GM12864 (cell line): Measurements from ENCODE around the gene BMS1.

Source experiments
- DNase-seq: peaks from one replicate; pipeline ENCODE4 v3.0.0-alpha.2; 2011; ENCODE audit warnings: low read depth
- H3K4me3 ChIP-seq: 2 replicates; pipeline ENCODE4 v1.5.1; 2011; ENCODE audit warnings: mild to moderate bottlenecking, low read depth, low read length, control low read depth
- CTCF ChIP-seq: IDR thresholded peaks from 2 replicates; pipeline ENCODE4 v1.5.1; 2011; ENCODE audit warnings: low read depth, mild to moderate bottlenecking, moderate library complexity, low read length, control low read depth, inconsistent platforms; ENCODE audit errors: missing control alignments

BMS1 gene

DNA sequence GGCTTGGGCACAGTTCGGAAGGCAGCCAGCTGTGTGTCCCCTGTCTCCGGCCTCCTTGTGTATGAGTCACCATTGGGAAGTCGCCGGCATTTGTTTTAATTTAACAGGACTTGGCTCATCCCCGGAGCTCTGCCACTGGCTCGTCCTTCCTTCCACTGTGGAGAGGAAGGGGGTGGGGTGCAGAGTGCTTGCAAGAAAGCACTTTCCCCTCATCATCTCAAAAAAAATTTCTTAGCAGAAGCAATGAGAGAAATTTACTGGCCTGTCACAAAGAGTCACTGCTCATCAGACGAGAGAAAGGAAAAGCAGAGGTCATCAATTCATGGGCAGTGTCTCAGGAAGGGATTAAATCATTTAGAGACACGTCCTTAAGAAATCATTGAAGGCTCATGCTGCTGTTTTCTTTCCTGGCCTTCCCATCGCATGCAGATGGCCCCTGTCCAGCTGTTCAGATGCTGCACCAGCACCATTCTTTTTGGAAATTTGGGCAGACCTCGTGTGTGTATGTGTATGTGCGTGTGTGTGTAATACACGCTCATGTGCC, 93.3 kb downstream of the BMS1 start:
- no peak for DNase-seq
- TF ChIP-seq CTCF = no peak
- H3K4me3 ChIP-seq = no peak overlapping the region

- DNase-seq = no peak
- no peak for TF ChIP-seq CTCF
- no peak overlapping the region for H3K4me3 ChIP-seq
Measured at GRCh38 chr10:42876476-42876875, 93.9 kb downstream of the BMS1 start.

DNA sequence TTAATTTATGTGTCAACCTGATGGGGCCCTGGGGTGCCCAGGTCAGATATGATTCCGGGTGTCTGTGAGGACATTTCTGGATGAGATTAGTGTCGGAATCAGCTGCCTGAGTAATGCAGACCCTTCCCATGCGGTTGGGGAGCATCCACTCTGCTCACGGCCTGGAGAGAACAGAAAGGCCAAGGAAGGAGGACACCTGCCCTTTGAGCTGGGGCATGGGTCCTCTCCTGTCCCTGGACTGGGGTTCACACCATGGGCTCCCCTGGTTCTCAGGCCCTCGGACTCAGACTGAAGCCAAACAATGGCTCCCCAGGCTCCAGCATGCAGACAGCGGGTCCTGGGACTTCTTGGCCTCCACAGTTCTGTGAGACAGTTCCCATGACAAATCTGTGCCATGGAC, 94.3 kb downstream of the BMS1 start:
- no peak for DNase-seq
- no peak overlapping the region for H3K4me3 ChIP-seq
- no peak for TF ChIP-seq CTCF

- TF ChIP-seq CTCF = no peak
- no peak for DNase-seq
- no peak overlapping the region for H3K4me3 ChIP-seq
Measured at GRCh38 chr10:42877496-42878030, 95.0 kb downstream of the BMS1 start.

- no peak for TF ChIP-seq CTCF
- DNase-seq = no peak
- no peak overlapping the region for H3K4me3 ChIP-seq
Measured at GRCh38 chr10:42878134-42878820, 95.7 kb downstream of the BMS1 start.

GRCh38 chr10:42878821-42879195, 96.2 kb downstream of the BMS1 start:
- no peak overlapping the region for H3K4me3 ChIP-seq
- no peak for DNase-seq
- TF ChIP-seq CTCF = no peak
